HG02943 (cell line): ENCODE results near the gene PGGT1B.

Experiments used
- ATAC-seq: cut with Tn5 transposase; IDR thresholded peaks from one replicate; pipeline ENCODE4 v1.9.1; 2021; ENCODE audit warnings: mild to moderate bottlenecking, low read depth, moderate library complexity; ENCODE audit not compliant: unreplicated experiment

The PGGT1B gene

DNA sequence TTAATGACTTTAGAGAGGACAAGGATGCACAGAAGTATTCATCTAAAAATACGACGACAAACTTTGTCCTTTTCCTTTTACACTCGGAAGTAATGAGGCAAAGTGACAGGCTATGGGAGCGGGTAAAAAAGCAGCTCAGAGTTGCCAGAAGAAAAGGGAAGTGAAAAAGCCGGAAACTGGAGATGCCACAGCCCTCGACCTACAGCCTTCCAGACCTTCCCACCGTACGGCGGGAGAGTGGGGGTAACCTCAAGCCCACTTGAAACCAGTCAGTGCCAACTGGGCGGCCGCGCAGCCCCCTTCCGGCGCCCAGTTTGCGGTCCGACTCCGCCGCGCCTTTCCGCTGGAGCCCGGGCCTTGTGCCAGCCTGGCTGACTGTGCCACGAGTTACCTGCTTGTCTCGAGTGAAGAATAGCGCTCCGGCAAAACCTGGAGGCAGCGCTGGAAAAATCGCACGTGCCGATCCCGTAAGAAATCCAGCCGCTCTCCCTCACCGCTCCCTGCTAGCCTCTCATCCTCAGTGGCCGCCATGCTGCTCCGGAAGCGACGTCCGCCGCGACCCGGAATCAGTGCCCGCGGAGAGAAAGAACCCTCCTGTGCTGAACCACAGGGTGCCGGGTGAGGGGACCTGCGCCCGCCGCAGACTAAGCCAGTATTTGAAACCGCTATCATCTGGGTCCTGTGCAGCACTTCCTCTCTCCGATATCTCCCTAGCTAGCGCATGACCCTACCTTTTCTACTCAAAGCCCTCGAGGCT is at the start of gene PGGT1B:
Gene PGGT1B (minus strand): TSS at position 557 of the 757 bp plus-strand sequence. CDS start 26 bp downstream, at position 531.
- ATAC-seq, result peak; percentile 92

DNA sequence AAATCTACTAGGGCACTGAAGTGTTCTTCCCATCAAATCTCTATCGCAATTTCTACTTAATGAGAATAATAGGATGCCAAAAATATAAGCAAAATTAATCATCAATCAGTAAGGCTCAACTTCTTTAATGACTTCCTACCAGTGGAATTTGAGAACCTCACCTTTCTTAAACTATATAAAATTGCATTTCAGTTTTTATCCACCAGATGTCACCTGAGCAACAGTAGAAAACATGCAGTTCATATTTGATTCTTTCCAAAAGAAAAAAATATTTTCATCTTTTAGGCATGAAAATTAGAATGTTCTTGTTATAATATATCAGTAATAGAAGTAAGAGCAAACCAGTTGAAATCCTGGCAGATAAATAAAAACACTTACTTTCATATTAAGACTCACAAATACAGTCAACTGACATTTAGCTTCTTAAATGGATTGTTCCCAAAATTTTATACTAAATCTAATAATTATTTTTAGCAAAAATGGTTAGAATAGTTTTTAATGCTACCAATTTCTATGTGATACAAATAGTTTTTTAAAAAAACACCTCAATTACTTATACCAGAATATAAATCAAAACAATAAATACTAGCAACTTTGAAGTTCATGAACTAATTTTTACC is 47.2 kb upstream of the PGGT1B start:
- no peak for ATAC-seq

DNA sequence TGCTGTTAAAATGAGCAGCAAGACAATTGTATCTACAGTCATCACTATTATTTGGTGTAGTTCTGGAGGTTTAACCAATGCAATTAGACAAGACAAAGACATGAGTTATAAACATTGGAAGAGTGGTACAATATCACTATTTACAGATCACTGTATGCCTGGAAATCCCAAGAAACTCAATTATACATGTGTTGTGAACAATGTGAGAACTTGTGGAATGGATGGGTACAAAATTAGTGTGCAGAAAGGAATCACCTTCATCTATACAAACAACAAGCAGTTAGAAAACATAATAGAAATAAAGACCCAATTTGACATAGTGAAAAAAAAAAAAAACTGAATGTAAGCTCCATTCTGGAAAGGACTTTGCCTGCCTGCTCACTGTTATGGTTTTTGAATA is 46.1 kb upstream of the PGGT1B start:
- ATAC-seq, result no peak

DNA sequence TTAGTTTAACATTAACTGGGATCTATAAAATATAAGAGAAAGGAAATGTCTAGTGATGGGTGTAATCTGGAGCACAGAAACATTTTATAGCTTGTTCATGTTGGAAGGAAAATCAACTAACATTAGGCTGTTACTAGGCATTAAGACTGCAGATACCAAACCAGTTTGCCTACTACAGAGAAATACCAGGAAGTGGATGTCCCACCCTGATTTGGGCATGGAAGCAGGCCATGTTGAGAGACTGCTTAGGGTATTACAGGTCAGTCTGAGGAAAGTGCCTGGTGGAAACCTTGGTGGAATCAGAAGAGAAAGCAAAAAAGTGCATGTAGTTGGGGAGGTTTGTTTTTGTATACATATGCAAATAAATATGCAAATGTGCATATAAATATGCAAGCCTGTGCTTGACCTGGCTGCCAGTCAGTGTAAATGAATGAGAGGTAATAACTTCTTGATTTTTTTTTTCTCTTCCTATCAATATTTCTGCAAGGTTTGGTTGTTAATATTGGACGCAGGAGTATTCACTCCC is 43.4 kb upstream of the PGGT1B start:
- no peak for ATAC-seq

DNA sequence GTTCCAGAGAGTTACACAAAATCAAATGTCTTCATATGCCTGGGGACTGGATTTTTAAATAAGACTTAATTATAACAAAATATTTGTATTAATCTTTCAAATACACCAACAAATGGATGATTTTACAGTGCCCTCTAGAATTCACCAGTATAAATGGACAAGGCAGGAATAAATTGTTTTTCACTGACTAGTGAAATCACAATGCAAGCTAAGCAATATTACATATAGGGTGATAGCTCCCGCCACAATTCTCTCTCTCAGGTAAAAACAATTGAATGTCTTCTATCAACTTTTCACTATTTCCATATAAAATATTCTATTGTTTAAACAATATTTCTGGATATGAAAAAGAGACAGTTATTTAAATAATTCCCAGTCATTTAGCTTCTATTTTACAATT is 41.8 kb upstream of the PGGT1B start:
- ATAC-seq, result no peak

DNA sequence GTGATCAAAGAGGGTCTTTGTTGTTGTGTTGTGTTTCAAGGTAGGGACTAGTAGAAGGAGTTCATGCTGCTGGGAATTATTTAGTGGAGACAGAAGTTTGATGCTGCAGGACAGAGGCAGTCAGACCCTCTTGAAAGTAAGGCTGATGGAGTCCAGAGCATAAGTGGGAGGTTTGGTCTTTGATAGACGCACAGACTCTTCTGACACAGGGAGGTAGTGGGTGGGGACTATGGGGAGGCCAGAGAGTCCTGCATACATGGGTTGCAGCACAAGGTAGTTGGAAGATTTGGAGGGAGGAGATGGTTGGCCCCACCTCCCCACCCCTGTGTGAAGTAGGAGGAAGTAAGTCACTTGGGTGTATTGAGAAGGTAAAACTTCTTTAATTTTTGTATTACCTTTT is 36.1 kb upstream of the PGGT1B start:
- ATAC-seq, result no peak

DNA sequence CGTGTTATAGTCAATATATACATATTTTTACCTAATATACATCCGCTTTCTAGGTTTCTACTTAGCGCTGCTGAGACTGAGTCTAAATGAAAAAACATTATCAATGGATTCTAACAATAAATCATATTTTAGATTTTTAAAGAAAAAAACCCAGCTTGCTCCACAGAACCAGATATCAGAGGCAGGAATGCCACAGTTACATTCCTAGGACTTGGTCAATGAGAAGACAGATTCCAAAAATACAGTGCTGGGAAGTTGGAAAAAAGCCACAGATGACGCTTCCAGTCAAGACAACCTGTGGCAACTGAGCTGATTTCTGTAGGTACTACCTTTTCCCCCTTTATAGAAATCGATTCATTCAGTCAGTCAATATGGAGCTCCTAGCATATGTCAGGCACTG is 34.4 kb upstream of the PGGT1B start:
- no peak for ATAC-seq

DNA sequence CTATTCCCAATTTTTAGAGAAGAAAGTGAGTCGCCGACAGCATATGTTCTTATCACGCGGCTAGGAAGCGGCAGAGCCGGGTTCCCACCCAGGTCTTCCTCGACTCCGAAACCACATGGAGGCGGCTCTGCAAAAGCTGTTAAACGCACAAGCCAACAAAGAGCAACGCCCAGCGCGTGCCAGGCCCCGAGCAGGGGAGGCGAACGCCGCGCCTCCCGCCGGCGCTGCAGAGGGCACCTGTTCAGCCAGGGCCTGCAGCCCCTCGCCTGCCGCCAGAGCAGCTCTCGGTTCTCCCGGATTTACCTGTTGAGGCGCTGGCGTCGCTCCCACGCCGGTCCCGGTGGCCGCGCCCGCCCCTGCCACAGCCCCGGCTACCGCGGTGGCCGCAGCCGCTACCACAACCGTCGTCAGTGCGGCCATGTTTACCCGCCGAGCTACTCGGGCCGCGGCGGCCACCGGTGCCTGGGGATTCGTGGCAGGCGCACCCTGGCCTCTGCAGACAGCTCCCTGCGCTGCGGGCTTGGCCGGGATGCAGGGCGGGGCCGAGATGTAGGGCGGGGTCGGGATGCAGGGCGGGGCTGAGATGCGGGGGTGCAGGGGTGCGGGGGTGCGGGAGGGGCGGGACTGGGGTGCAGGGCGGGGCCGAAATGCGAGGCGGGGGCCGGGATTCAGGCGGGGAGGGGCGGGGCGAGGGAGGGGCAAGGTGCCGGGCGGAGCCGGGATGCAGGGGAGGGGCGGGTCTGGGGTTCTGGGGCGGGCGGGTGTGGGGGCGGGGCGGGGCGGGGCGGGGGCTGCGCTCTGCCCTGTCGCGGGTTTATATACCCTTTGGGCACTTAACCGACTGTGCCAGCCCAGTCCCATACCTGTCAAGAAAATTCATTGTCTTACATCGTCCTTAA is 33.7 kb upstream of the PGGT1B start, which contains the start of gene CCDC112:
Gene CCDC112 (minus strand): TSS at position 531 of the 899 bp plus-strand sequence. CDS start 111 bp downstream, at position 420.
- peak; percentile 67 for ATAC-seq

DNA sequence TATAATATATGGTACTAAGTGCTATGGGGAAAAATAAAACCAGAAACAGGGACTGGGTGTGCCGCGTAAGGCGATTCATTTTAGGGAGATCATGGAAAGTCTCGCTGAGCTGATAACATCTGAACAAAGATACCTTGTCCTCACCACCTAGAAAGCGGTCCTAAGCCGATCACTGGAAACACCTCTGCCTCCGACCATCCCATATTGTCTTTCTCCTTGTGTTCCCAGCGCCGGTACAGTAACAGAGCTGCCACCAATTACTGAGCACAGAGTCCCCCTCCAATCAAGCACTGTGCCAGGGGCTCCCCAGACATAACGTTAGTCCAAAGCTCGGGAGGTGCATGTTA is 33.1 kb upstream of the PGGT1B start:
- ATAC-seq, result peak; percentile 21

DNA sequence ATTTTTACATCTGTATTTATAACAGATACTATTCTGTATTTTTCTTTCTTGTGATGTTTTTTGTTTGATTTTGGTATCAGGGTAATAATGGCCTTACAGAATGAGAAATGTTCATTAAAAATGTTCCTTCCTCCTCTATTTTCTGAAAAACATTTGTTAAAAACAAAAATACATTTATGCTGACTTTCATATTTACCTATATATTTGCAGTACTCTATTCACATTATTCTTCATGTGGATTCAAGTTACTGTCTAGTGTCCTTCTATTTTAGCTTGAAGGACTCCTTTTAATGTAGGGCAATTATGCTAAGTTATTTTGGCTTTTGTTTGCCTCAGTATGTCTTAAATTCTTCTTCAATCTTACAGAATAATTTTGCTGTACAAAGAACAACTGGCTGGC is 28.7 kb upstream of the PGGT1B start:
- ATAC-seq, result no peak

DNA sequence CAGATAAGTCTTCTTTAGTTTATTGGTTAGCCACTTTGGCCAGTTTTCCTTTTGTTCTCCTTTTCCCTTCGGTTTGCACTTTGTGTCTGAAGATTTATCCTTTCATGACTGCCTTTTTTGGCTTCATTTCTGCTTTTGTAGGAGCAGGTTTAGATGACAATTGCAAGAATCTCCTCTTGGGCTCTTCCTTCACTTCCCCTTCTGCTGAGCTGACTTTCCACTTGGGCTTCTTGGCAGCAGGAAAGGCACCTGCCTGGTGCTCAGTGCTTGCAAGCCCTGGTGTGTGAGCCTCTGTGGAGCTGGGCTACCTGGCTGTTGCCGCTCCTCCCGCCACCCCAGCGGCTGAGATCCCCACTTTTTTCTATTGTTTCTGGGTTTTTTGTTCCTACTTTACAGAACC is 26.4 kb upstream of the PGGT1B start:
- ATAC-seq, result no peak

DNA sequence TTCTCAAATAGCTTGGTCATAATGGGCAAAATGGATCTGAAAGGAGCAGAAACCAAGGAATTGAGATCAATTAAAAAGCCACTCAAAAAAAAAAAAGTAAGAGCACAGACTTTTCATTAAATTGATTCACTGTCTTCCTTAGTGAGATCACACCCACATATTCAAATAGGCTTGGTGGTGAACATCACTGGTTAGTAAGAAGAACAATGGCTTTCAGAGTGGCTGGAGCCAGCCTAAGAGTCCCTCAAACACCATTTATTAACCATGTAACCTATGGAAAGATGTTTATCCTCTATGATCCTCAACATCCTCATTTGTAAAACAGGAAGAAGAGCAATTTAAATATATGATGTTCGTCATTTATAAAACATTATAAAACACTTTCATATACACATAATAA is 21.3 kb upstream of the PGGT1B start:
- ATAC-seq, result no peak

DNA sequence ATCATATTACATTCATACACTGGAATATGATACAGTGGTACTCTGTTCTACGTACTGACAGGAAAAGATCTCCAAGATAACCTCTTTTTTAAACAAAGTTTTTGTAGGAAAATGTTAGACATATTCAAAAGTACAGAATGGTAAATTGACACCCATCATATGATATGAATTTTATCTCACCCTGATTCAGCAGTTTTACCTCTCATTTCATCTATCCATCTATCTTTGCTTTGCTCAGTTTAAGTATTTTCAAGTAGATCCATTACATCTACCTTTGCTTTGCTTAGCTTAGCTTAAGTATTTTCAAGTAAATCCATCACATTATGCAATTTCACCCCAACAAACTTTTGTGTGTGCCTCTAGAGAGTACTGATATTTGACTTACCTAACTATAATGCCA is 19.5 kb upstream of the PGGT1B start:
- ATAC-seq, result no peak

DNA sequence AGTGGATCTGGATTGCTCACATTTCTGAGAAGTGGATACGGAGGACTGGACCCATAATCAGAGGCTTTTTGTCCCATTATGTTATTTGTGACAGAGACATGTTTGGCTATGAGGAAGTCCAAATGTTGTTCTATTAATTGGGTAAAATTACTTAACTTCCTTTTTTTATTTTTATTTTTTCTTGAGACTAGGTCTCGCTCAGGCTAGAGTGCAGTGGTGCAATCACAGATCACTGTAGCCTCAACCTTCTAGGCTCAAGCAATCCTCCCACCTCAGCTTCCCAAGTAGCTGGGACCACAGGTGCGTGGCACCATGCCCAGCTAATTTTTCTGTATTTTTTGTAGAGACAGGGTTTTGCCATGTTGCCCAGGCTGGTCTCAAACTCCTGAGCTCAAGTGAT is 11.9 kb upstream of the PGGT1B start:
- no peak for ATAC-seq

DNA sequence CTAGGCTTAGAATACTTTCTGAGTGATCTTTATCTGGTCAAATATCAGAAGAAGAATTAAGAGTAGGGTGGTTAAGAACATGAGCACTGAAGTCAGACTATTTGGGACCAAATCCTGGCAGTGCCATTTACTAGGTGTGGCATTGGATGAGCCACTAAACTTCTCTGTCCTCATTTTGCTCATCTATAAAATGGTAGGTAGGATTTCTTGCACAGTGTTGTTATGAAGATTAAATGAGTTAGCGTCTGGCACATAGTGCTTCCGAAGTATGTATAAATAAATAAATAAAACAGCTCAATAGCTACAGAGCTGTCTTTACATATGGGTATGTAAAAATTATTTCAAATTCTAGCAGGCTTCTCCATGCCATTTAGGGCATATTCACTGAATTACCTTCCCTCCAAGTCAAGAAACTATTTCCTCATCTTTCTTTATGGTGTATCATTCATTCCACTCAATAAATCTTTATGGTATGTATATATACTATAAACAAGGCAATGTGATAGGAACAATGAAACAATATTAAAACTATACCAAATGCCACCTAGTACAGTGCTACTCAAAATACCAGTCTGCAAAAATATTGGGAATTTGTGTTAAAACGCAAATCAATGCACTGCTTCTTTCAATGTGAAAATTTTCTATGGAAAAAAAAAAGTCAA is 9.8 kb upstream of the PGGT1B start:
- ATAC-seq, result no peak

DNA sequence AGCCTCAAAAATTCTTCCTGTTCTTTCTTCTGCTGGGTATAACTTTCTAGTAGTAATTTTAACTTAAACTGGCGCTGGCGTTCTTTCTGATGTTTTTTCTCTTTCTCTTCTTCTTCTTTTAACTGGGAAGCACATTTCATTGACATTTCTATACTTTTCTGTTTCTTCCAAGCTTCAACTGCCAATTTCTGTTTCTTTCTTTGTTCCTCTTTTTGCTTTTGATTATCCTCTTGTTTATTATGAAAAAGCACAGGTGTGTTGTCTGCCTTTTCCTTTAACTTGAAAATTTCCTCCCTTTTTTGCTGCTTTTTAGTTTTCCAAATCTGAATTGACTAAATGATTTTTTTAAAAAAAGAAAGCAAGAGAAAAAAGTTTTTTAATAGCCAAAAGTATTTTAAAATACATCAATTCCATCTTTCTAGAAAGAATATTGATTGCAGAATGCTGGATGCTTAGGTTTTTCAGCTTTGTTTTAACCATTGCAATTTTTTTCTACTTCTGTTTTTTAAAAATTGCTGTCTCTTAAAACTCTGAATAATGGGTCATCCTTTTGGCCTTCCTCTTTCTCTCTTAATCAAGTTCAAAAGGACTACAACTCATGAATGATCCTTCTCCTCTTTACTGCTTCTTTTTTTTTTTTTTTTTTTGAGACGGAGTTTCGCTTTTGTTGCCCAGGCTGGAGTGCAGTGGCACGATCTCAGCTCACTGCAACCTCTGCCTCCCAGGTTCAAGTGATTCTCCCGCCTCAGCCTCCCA is 8.8 kb upstream of the PGGT1B start:
- no peak for ATAC-seq

DNA sequence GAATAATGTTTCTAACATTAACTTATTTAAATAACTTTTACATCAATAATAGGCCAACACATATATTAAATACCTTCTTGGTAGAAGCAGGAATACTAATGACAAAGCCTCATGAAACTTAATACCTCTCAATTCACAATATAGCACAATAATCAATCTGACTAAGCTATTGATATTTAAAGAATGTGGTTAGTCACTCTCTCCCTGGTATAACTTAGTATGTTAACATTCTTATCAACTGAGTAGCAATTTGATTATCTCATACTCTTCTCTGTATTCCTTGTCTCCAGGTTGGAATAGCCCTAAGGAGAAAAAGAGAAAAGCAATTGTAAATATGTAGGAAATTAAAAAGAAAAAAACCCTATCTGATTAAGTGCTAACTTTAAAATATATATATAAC is 4.9 kb upstream of the PGGT1B start:
- no peak for ATAC-seq

DNA sequence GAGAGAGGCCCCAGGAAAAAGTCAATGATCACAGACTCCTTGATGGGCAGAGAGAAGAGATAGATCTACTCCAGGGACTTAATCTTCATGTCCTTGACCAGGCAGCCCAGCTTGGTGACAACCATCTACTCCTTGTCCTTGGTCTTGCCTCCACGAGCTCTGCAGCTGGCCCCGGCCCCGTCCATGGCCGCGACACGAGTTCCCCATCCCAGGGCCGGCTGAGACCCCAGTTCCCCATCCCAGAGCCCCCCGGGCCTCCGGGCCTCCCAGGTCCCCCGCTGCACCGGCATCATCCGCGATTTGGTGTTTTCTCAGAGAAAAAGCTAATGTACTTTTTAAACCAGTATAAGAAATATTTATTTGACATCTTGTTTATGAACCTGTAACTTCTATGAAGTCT is 2.5 kb upstream of the PGGT1B start:
- no peak for ATAC-seq

DNA sequence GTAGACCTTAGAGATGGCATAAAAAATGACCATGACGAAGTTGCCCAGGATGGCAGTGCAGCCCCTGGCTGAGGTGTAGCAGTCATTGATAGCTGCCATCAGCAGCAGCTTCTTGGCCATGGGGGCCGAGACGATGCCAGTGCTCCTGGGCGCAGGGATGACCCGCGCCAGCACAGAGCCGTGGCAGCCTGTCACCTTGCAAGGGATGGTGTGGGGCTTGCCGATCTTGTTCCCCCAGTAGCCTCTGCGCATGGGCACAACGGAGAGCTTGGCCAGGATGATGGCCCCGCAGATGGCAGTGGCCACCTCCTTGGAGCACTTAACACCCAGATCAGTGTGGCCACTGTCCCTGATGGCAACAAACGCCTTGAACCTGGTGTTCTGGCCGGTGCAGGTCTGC is 2.1 kb upstream of the PGGT1B start:
- no peak for ATAC-seq

DNA sequence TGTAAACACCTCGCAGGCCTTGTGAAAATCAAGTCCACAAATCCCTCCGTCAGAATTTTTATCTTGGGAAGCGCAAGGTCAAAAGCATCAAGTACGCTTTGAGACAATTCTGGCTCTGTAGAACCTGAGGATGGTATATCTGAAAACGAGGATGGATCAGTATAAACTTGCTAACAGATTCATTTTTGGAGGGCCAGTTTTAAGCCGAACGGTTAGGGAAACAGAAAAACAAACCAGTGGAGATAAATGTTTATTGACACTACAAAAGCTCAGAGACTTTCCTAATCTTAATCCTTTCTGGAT is 352 bp upstream of the PGGT1B start:
- ATAC-seq, result no peak
